ENCODE measurements around the gene PTDSS2. TPM values are rescaled to one million over a fixed set of nuclear protein-coding genes. Genes with fewer than 3 reads are reported as not detected.
A peak's percentile ranks its signal among the peaks of the same experiment; 100 is the strongest.

The PTDSS2 gene
- total RNA-seq, 1 donor from 2014 or later, result 50.4 TPM

GRCh38 chr11:506995-507726, 57.1 kb downstream of the PTDSS2 start, which contains the start of gene RNH1:
TSS of gene RNH1 (minus strand) at chr11:507242. CDS start at chr11:502162, 5,080 bp downstream.
- peak; percentile 98 for DNase-seq (ENCODE audit: low spot score, unreplicated experiment)
- Mint-ChIP-seq H3K9me3 (ENCODE audit: low read depth) (no peaks in the 10 kb centered on the region), H3K4me1 (ENCODE audit: low read depth) (peaks cover 4% of the 10 kb centered on the region), H3K27me3 (no peaks in the 10 kb centered on the region), H3K4me3 (ENCODE audit: low read depth) (peak within 1 kb of the TSS; percentile 96), H3K36me3 (ENCODE audit: insufficient read depth) (peaks cover 6% of the 10 kb centered on the region), H3K27ac (peak within 1 kb of the TSS; percentile 99)
- TF ChIP-seq CTCF (IDR thresholded peaks at IDR 0.05; ENCODE audit: unreplicated experiment), result no peak

- TF ChIP-seq CTCF (IDR thresholded peaks at IDR 0.05; ENCODE audit: unreplicated experiment), result no peak
These were observed 57.8 kb downstream of the PTDSS2 start for GRCh38 chr11:507727-508515.

GRCh38 chr11:508956-509355, 58.9 kb downstream of the PTDSS2 start:
- TF ChIP-seq CTCF (IDR thresholded peaks at IDR 0.05; ENCODE audit: unreplicated experiment), result no peak
- Mint-ChIP-seq H3K4me1 (ENCODE audit: low read depth) (peaks cover 4% of the 10 kb centered on the region), H3K4me3 (ENCODE audit: low read depth) (no peak overlapping the region), H3K36me3 (ENCODE audit: insufficient read depth) (peaks cover 9% of the 10 kb centered on the region), H3K9me3 (ENCODE audit: low read depth) (no peaks in the 10 kb centered on the region), H3K27ac (no peak overlapping the region), H3K27me3 (no peaks in the 10 kb centered on the region)
- DNase-seq (ENCODE audit: low spot score, unreplicated experiment), result no peak

More at GRCh38 chr11:507727-508515, 57.8 kb downstream of the PTDSS2 start:
- H3K9me3 Mint-ChIP-seq (ENCODE audit: low read depth), result no peaks in the 10 kb centered on the region
- H3K27ac Mint-ChIP-seq, result peak overlapping the region; percentile 73
- DNase-seq (ENCODE audit: low spot score, unreplicated experiment), result no peak
- no peaks in the 10 kb centered on the region for H3K27me3 Mint-ChIP-seq
- peak overlapping the region; percentile 96 for H3K4me3 Mint-ChIP-seq (ENCODE audit: low read depth)
- peaks cover 4% of the 10 kb centered on the region for H3K4me1 Mint-ChIP-seq (ENCODE audit: low read depth)
- peaks cover 6% of the 10 kb centered on the region for H3K36me3 Mint-ChIP-seq (ENCODE audit: insufficient read depth)

- H3K9me3 Mint-ChIP-seq (ENCODE audit: low read depth), result peaks cover 6% of the 10 kb centered on the region
- H3K27ac Mint-ChIP-seq, result peak overlapping the region; percentile 49
- H3K36me3 Mint-ChIP-seq (ENCODE audit: insufficient read depth), result peaks cover 24% of the 10 kb centered on the region
- no peak overlapping the region for H3K4me3 Mint-ChIP-seq (ENCODE audit: low read depth)
- H3K27me3 Mint-ChIP-seq, result no peaks in the 10 kb centered on the region
- peaks cover 1% of the 10 kb centered on the region for H3K4me1 Mint-ChIP-seq (ENCODE audit: low read depth)
- TF ChIP-seq CTCF (IDR thresholded peaks at IDR 0.05; ENCODE audit: unreplicated experiment), result no peak
- no peak for DNase-seq (ENCODE audit: low spot score, unreplicated experiment)
These were observed 62.9 kb downstream of the PTDSS2 start for GRCh38 chr11:512761-513595.

- Mint-ChIP-seq H3K36me3 (ENCODE audit: insufficient read depth) (peaks cover 26% of the 10 kb centered on the region), H3K27ac (no peak overlapping the region), H3K9me3 (ENCODE audit: low read depth) (peaks cover 6% of the 10 kb centered on the region), H3K27me3 (no peaks in the 10 kb centered on the region), H3K4me3 (ENCODE audit: low read depth) (no peak overlapping the region), H3K4me1 (ENCODE audit: low read depth) (peaks cover 1% of the 10 kb centered on the region)
- no peak for TF ChIP-seq CTCF (IDR thresholded peaks at IDR 0.05; ENCODE audit: unreplicated experiment)
- DNase-seq (ENCODE audit: low spot score, unreplicated experiment), result no peak
These were observed 64.5 kb downstream of the PTDSS2 start for GRCh38 chr11:514606-515005.
